Middle frontal gyrus (tissue), 1 donor: Measurements from ENCODE around the gene ST3GAL4.

ENCODE experiments used
- DNase-seq: peaks from one replicate; pipeline ENCODE4 v3.0.0-alpha.2; 2015; ENCODE audit warnings: low spot score; ENCODE audit errors: extremely low spot score

Gene ST3GAL4

DNA sequence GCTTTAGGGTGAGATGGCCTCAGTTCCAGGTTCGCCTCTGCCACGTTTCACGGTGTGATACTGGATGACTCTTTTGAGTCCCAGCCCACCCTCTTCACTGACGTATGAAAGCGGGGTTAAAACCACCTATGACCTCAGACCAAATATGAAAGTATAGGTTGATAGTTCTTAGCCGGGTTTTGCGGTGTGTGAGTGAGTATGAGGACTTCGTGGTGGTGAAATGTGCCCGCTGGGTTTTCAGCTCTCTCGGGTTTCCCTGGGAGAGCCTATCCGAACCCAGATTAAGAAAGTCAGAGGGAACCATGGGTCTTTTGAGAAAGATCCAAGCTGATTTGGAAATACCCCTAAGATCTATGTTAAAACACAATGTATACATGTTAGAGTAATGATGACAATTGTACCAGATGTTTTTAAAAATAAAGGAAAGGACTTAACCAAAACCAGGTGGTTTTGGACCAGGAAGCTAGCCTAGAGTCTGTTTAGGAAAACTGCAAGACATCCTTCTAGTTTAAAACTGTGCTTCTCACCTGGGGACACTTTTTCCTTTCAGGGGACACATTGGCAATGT is 25.8 kb upstream of the ST3GAL4 start:
- no peak for DNase-seq

DNA sequence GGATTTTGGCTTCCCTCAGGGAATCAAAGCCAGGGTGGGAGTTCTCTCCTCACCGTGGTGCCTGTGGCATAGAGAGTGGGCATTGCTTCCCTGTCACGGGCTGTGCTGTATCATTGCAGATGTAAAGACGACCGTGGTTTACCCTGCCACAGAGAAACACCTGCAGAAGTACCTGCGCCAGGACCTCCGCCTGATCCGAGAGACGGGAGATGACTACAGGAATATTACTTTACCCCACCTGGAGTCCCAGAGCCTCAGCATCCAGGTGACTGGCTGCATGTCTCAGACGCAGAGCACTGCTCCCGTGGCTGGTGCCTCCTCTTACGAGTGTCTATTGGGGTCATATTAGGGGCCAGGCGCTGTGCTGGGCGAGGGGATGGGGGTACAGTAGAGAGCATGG is 24.2 kb upstream of the ST3GAL4 start:
- DNase-seq: no peak

DNA sequence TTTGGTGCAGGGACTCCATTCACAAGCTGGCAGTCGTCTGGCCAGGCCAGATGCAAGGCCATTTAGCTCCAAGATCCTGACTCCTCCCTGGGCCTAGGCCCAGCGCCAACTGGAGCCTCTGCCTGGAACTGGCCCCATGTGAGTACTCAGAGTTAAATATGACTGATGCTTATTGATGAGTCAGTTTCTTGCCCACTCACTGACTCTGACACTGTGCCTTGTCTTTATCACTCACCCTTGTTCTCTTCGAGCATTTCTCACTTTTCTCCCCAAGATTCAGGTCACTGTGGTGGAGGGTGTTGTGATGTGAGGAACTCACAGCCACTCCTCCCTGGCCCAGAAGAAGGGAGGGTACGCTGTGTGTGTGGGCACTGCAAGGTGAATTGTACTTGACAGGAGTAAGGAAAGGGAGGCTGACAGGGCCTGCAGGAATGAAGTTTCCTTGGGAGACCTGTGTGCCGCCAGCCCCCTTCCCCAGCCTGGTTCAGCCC is 23.2 kb upstream of the ST3GAL4 start:
- no peak for DNase-seq

DNA sequence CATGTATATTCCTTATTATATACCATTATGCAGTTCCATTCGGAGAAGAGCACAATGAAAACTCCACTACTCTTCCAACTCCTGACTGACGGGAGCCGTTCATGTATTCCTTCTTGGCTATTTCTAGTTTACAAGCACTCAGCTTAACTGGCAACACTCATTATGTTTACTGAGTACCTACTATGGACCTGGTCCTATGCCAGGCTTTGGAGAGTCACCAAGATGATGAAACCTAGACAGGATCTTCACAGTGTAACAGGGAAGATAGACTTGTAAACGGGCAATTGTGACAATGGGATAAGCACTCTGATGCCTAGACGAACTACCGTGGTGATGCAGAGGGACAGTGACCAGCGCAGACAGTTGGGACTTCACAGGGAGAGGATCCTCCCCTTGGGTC is 22.3 kb upstream of the ST3GAL4 start:
- no peak for DNase-seq

DNA sequence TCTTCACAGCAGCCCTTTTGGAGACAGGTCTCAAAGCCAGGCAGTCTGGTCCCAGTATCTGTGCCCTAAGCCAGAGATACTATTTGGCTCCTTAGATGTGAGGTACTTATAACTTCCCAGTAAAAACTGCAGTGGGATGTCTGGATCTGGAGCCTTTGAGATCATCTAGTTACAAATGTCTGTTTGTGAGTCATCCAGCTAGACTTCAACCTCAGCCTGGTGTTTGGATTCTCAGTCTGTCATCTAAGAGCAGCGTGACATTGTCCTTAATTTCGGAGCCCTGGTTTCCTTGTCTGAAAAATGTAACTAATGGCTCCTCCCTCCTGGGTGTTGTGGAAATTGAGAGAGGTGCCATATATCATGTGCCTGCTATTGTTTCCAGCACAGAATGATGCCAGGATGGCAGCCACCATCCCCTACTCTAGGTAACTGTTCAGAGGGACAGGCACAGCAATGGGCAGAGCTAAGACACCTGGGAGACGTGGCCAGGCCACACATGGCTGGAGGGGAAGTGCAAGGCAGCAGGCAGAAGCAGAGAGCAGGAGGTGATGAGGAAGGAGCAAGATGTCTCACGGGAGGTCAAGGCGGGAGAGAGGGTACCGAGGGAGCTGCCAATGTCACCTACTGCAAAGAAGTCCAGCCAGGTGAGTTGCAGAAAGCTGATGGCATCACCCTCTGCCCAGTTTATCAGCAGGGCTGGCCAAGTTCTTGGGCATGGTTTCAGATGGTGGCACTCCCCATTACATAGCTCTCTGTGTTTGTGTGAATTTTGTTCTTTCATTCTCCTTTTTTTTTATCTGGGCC is 20.6 kb upstream of the ST3GAL4 start:
- no peak for DNase-seq

DNA sequence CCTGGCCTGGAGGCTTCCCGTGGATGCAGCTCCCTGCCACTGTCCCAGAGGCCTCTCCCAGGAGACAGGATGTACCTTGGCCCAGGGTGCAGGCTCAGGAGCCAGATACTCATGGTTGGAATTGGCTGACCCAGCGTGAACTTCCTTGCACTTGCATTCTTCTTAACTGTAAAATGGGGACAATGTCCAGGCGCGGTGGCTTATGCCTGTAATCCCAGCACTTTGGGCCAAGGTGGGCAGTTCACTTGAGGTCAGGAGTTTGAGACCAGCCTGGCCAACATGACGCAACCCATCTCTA is 20.1 kb upstream of the ST3GAL4 start:
- no peak for DNase-seq

DNA sequence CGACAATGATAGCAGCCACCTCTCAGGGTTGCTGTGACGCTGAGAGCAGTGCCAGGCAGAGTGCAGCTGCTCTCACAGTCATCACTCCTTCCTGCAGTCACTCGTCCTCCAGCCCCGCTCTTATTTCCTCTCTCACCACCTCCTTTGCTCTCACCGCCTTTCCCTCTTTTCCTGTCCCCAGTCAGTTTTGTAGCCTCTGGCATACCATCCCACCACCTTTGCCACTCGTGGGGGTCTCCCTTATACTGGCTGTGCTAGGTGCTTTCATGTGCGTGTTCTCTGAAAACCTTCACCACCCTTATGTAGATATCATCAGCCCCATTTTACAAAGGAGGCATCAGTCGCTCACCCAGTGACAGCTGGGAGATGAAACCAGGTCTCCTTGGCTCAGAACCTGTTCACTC is 19.3 kb upstream of the ST3GAL4 start:
- no peak for DNase-seq

DNA sequence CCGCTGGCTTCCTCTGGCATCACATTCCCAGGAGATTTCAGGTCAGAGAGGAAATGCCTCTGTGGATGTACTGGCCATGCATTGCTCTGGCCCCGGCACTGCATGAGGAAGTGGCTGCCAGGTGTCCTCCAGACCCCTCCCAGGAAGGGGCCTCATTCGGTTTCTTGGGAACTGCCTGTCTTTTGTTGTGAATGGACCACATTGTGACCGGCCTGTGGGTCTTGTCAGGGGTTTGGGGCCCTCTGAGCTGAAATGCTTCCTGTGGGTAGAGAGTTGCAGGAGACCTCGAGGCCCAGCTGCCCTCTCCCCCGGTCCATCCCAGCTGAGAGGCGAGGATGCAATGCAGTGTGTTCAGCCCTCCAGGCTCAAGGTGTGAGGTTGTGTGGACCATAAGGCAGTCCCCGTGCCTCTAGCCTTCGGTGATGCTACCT is 18.8 kb upstream of the ST3GAL4 start:
- no peak for DNase-seq

DNA sequence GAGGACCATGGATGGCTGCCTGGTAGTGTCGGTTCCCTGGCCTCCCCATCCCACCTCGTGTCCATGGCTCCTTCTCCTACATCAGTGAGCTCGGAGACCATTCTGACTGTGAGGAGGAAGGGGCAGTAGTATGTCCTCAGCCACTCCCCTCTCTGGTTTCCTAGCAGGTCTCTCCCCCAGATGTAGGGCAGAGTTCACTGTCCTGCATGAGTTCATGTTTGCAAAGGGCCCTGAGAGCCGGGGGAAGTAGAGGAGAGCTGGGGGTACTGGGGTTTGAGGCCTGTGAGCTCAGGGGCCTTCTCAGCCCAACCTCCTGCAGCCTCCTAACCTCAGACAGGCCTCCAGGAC is 18.4 kb upstream of the ST3GAL4 start:
- DNase-seq: no peak

DNA sequence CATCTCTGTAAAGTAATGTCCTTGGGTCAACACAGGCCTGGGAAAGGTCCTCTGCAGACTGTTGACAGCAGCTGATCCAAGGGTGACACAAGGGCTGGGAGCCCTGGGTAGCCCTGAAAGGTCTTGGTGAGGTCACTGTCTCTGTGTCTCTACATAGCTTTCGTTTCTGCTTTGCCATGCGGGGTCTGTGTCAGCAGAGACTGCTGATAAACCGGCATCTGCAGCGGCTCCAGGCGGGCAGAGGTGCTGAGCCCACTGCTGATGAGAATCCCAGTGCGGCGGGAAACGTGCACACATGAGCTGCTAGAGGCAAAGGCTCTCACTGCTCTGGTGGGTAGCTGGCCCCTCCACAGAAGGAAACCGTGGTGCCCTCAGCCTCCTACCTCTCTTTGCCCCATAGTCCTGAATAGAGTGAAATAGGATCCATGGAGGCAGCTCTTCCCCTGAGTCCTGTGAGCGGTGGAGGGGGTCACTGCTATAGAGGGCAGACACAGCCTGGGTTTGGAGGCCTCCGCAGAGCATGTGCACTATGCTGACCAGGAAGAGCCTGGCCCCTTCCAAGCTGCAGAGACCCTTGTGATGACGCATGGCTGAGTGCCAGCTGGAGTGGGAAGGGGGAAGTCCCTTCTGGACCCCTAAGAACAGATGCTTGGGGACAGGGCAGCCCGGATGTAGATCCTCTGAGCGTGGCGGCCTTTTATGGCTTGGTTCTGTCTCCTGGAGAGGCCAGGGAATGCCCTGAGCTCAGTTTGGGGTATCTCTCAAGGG is 17.8 kb upstream of the ST3GAL4 start:
- DNase-seq: no peak

DNA sequence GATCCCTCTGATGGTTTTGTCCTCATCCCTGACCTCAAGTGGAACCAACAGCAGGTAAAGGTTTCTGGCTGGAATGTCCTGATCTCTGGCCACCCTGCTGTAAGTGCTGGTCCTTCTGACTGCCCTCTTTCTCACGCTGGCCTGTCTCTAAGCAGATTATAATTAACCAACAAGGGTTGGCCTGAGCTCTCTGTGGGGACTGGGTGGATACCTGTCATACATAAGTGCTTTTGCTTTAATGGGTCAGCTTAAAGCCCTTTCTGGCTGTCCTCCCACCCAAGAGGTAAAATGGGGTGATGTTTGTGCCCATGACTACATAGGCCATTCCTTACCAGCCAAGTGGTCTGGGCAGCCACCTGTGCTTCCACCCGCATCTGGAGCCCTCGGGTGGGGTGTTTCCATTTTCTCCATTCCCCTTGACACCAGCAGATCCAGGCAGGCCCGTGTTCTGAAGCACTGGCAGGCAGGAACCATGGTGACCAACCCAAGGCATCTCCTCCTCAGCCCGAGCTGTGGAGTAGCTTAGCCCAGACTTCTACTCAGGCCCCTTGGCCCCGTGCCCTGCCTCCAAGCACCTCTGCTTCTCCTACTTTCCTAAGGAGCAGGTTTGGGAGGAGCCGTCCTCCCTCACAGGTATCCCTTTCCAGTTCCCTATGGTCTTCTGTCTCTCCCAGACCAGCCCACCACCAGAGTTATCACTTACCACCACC is 17.0 kb upstream of the ST3GAL4 start:
- no peak for DNase-seq

DNA sequence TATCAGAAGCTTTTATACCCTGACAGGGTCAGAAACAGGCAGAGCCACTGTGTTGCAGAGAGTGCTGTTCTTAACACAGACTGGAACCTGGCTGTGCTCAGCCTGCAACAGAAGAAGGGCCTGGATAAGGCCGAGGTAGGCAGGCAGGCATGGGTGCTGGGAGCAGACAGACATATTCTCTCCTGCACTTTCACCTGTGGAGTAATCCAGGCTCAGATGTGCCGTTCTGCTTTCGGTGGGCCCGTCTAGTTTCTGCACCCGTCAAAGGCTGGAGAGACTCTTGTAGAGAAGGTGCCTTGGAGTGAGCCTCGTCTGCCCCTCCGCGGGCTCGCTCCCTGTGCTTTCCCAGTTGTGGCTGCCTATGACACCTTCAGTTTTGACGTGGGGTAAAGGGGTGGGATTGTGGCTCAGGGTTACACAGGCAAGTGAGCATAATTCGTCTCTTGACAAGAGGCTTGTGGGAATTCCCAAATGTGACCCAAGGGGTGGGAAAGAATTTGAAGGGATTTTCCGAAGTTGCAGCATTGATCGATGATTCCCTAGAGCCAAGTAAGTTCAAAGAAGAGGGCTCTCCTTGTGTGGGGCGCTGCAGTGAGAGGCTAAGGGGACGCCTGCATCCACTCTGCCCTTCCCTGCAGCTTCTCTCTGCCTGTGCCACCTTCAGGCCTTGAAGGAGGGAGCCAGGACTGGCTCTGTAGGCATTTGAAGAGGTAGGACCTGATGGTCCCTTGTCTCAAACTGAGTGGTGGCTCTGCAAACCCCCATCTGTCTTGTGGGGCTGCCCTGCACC is 16.2 kb upstream of the ST3GAL4 start:
- no peak for DNase-seq

DNA sequence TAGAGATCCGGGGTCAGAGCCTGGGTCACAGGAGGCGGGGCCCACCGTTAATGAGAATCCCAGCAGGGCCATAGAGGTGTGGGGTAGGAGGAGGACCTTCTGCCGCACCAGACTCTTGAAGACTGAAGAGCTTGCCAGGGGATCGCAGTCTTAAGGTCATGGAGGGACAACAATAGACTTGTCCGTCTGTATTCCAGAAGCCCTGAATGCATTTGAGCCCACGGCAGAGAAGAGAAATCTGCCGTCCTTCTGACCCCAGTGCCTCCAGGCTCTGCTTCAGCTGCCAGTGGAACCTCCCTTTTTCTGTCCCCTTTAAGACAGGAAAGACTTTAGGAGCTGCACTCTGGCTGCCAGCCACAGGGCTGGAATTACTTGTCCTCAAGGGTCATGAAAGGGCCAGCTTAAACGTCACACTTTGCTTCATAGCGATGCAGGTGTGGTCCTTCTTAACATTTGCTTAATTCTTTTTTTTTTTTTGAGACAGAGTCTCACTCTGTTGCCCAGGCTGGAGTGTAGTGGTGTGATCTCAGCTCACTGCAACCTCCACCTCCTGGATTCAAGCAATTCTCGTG is 15.5 kb upstream of the ST3GAL4 start:
- DNase-seq: no peak

DNA sequence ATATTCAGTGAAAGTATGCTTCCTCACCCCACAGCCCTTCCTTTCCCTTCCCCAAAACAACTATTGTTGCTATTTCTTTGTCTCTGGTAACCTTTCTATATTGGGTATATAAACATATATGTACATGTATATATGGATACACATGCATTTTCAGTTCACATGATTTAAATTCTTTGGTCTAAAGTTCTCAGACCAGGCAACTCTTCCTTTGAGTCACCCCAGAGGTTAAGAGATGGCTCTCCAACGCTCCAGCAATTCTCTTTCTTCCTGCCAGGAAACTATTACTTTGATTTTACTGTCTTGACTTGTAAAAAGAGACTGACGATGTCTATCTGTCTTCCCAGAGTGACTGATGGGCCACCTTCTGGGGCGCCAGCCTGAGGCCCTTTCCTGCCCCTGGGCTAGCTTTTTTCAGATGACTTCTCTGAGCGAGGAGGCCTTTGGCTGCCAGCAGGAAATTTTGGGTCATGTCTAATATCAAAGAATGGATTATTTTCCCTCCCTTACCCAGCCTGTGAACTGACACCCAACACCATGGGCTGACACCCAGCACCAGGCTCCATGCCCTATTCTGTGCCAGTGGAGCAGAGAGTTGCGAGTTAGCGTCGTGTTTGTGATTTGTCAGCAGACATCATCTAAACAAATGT is 14.4 kb upstream of the ST3GAL4 start:
- DNase-seq: no peak

DNA sequence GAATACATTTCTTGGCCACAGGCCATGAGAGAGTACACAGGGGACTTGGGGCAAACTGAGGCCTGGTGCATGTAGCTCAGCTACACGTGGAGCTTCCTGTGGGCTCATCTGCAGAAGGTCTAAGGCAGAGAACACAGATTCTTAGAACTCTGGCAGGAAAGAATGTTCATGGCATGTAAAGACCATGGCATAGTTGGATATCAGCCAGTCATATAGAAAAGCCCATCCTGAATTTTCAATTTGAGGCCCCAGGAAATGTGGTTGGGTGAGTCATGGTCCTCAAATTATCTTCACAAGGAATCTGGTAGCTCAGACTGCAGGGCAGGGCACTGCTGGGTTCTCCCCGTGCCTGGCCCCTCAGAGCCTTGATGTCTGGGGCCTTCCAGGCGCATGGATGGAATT is 13.7 kb upstream of the ST3GAL4 start:
- DNase-seq: no peak

DNA sequence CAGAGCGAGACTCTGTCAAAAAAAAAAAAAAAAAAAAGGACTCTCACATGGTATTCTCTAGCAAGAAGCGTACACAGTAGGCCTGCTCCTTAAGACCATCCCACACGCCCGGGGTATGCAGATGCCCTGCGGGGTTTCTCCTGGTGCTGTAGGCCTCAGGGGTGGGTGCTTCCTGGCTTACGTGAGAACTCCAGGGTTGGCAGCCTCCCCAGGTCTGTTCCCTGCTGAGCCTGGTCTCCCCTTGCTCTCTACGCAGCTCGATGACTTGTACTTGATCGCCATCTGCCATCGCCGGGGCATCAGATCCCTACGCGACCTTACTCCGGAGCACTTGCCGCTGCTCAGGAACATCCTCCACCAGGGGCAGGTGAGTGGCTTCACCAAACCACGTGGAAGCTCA is 12.4 kb upstream of the ST3GAL4 start:
- no peak for DNase-seq

DNA sequence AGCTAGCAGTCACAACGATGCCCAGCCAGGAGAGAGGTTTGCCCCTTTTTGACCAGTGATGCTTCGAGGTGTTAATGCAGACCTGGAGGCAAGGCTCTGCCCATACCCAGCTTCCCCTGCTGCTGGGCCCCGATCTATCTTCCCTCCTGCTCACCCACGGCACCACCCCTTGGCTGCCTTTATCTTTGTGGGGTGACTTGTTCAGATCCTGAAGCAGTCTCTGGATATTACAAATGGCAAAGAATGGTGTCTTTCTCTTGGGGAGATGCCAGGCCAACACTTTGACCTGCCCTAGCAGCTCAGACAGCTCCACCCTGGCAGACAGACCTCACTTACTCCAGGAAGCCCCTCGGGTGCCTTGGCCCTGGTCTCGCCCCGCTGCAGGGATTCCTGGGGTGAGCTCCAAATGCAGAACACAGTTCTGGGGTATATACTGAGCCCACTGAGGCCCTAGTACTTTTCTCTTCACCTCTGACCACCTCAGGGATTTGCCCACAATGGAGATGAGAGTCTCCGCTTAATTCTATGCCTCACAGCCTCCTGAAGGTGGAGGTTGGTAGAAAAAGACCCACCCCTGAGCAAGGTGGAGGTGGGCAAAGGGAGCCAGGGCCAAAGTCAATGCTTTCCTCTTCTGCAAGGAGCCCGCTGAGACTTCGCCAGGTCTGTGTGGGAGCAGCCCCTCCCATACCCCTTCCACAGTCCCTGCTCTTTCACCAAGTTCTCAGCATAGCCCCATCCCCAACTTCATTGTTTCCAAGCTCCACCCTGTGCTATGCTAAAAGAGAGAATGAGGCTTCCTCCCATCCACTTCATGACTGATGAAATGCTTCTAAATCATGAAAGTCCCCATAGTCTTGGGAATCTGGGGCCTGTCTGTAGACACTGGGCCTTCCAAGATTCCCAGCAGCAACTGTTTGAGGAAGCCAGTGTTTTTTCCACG is 11.1 kb upstream of the ST3GAL4 start:
- DNase-seq: no peak

DNA sequence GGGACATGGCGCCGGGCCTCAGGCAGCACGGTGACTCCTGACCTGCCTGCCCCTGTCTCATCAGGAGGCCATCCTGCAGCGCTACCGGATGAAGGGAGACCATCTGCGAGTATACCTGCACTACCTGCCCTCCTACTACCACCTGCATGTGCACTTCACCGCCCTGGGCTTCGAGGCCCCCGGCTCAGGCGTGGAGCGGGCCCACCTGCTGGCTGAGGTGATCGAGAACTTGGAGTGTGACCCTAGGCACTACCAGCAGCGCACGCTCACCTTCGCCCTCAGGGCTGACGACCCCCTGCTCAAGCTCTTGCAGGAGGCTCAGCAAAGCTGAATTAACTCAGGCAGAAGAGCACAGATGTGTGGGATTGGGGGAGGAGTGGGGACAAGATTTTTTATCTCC is 10.2 kb upstream of the ST3GAL4 start:
- no peak for DNase-seq
